ENCODE data around the gene HSPA4. TPM values are rescaled to one million over a fixed set of nuclear protein-coding genes. Genes with fewer than 3 reads are reported as not detected.
"Not testable (repeated sequence)": the region's sequence is repeated elsewhere in the genome, so short reads cannot be mapped to it uniquely, and the experiment has no call there.

Gene HSPA4
- total RNA-seq, 1 experiment from 2014 or later = 218 TPM

- no peak overlapping the region for H3K4me3 ChIP-seq
- H3K9me3 ChIP-seq (replicated peaks) = no peaks in the 10 kb centered on the region
- no peaks in the 10 kb centered on the region; the same call in 1 of the 2 replicates for H3K4me1 ChIP-seq (replicated peaks)
- no peak overlapping the region for H3K27ac ChIP-seq
- no peaks in the 10 kb centered on the region for H3K36me3 ChIP-seq
- H3K27me3 ChIP-seq (replicated peaks) = peaks cover 6% of the 10 kb centered on the region; the same call in 1 of the 2 replicates
- DNase-seq (ENCODE audit: low read depth in 1 of 2, low spot score in 2 of 2) = no peak
Observed at GRCh38 chr5:133035224-133035623, 16.6 kb upstream of the HSPA4 start.

- not testable (repeated sequence) for H3K27ac ChIP-seq; H3K9me3 ChIP-seq (replicated peaks); H3K27me3 ChIP-seq (replicated peaks); H3K4me3 ChIP-seq; H3K4me1 ChIP-seq (replicated peaks); DNase-seq (ENCODE audit: low read depth in 1 of 2, low spot score in 2 of 2); H3K36me3 ChIP-seq
Observed at GRCh38 chr5:133036677-133037076, 15.1 kb upstream of the HSPA4 start.

- no peak overlapping the region for H3K4me3 ChIP-seq
- H3K36me3 ChIP-seq = no peaks in the 10 kb centered on the region
- no peak overlapping the region for H3K27ac ChIP-seq
- DNase-seq (ENCODE audit: low read depth in 1 of 2, low spot score in 2 of 2) = no peak
- no peaks in the 10 kb centered on the region for H3K9me3 ChIP-seq (replicated peaks)
- H3K4me1 ChIP-seq (replicated peaks) = peaks cover 4% of the 10 kb centered on the region
- no peaks in the 10 kb centered on the region for H3K27me3 ChIP-seq (replicated peaks)
Observed at GRCh38 chr5:133041157-133041784, 10.5 kb upstream of the HSPA4 start.

- no peak overlapping the region for H3K27ac ChIP-seq
- no peak for DNase-seq (ENCODE audit: low read depth in 1 of 2, low spot score in 2 of 2)
- H3K9me3 ChIP-seq (replicated peaks) = no peaks in the 10 kb centered on the region
- H3K4me1 ChIP-seq (replicated peaks) = peaks cover 4% of the 10 kb centered on the region
- H3K27me3 ChIP-seq (replicated peaks) = no peaks in the 10 kb centered on the region
- H3K4me3 ChIP-seq = no peak overlapping the region
- no peaks in the 10 kb centered on the region for H3K36me3 ChIP-seq
Observed at GRCh38 chr5:133041910-133042309, 9.9 kb upstream of the HSPA4 start.

- H3K27ac ChIP-seq = not testable (repeated sequence)
Observed at GRCh38 chr5:133046560-133046959, 5.3 kb upstream of the HSPA4 start.

GRCh38 chr5:133047404-133047803 is 4.4 kb upstream of the HSPA4 start:
- peaks cover 30% of the 10 kb centered on the region for H3K4me1 ChIP-seq (replicated peaks)
- no peak for DNase-seq (ENCODE audit: low read depth in 1 of 2, low spot score in 2 of 2)
- H3K4me3 ChIP-seq = no peak overlapping the region

More at GRCh38 chr5:133046560-133046959, 5.3 kb upstream of the HSPA4 start:
- H3K27me3 ChIP-seq (replicated peaks); H3K9me3 ChIP-seq (replicated peaks); H3K4me3 ChIP-seq; DNase-seq (ENCODE audit: low read depth in 1 of 2, low spot score in 2 of 2); H3K36me3 ChIP-seq: not testable (repeated sequence)
- H3K4me1 ChIP-seq (replicated peaks) = peaks cover 34% of the 10 kb centered on the region

GRCh38 chr5:133048993-133049725 is 2.7 kb upstream of the HSPA4 start:
- Histone ChIP-seq H3K36me3 (peaks cover 24% of the 10 kb centered on the region), H3K27me3 (replicated peaks) (no peaks in the 10 kb centered on the region), H3K4me3 (no peak overlapping the region), H3K9me3 (replicated peaks) (no peaks in the 10 kb centered on the region), H3K27ac (peak overlapping the region; percentile 8), H3K4me1 (replicated peaks) (peaks cover 36% of the 10 kb centered on the region)
- peak in 1 of 2 experiments; percentile 59 for DNase-seq (ENCODE audit: low read depth in 1 of 2, low spot score in 2 of 2)

More at GRCh38 chr5:133047404-133047803, 4.4 kb upstream of the HSPA4 start:
- no peaks in the 10 kb centered on the region for H3K9me3 ChIP-seq (replicated peaks)
- peaks cover 13% of the 10 kb centered on the region for H3K36me3 ChIP-seq
- no peaks in the 10 kb centered on the region for H3K27me3 ChIP-seq (replicated peaks)
- no peak overlapping the region for H3K27ac ChIP-seq

GRCh38 chr5:133049726-133050048 is 2.1 kb upstream of the HSPA4 start:
- H3K27me3 ChIP-seq (replicated peaks) = no peaks in the 10 kb centered on the region
- no peaks in the 10 kb centered on the region for H3K9me3 ChIP-seq (replicated peaks)
- H3K4me3 ChIP-seq = no peak overlapping the region
- peaks cover 28% of the 10 kb centered on the region for H3K36me3 ChIP-seq
- H3K4me1 ChIP-seq (replicated peaks) = peaks cover 36% of the 10 kb centered on the region
- H3K27ac ChIP-seq = peak overlapping the region; percentile 8
- DNase-seq (ENCODE audit: low read depth in 1 of 2, low spot score in 2 of 2) = no peak

GRCh38 chr5:133050521-133050920 is 1.3 kb upstream of the HSPA4 start:
- Histone ChIP-seq H3K36me3 (peaks cover 28% of the 10 kb centered on the region), H3K4me3 (peak overlapping the region; percentile 93), H3K9me3 (replicated peaks) (no peaks in the 10 kb centered on the region), H3K27me3 (replicated peaks) (no peaks in the 10 kb centered on the region), H3K27ac (peak overlapping the region; percentile 94), H3K4me1 (replicated peaks) (peaks cover 36% of the 10 kb centered on the region)
- DNase-seq (ENCODE audit: low read depth in 1 of 2, low spot score in 2 of 2) = peak in 1 of 2 experiments; percentile 7

GRCh38 chr5:133051061-133051541 is 712 bp upstream of the HSPA4 start:
- DNase-seq (ENCODE audit: low read depth in 1 of 2, low spot score in 2 of 2) = no peak
- peaks cover 31% of the 10 kb centered on the region for H3K36me3 ChIP-seq

GRCh38 chr5:133052317-133053175 is 733 bp downstream of the HSPA4 start:
- peaks cover 33% of the 10 kb centered on the region for H3K36me3 ChIP-seq
- H3K4me1 ChIP-seq (replicated peaks) = peaks cover 36% of the 10 kb centered on the region
- peak overlapping the region; percentile 94 for H3K27ac ChIP-seq
- H3K9me3 ChIP-seq (replicated peaks) = no peaks in the 10 kb centered on the region
- H3K27me3 ChIP-seq (replicated peaks) = no peaks in the 10 kb centered on the region
- peak overlapping the region; percentile 93 for H3K4me3 ChIP-seq
- DNase-seq (ENCODE audit: low read depth in 1 of 2, low spot score in 2 of 2) = peak; percentile 75 to 79

More at GRCh38 chr5:133051061-133051541, 712 bp upstream of the HSPA4 start:
- H3K4me1 ChIP-seq (replicated peaks) = peaks cover 36% of the 10 kb centered on the region
- H3K9me3 ChIP-seq (replicated peaks) = no peaks in the 10 kb centered on the region
- H3K4me3 ChIP-seq = peak overlapping the region; percentile 93
- no peaks in the 10 kb centered on the region for H3K27me3 ChIP-seq (replicated peaks)
- peak overlapping the region; percentile 94 for H3K27ac ChIP-seq

- peaks cover 36% of the 10 kb centered on the region for H3K36me3 ChIP-seq
- H3K4me1 ChIP-seq (replicated peaks) = peaks cover 33% of the 10 kb centered on the region
- no peaks in the 10 kb centered on the region for H3K27me3 ChIP-seq (replicated peaks)
- peak overlapping the region; percentile 93 for H3K4me3 ChIP-seq
- no peaks in the 10 kb centered on the region for H3K9me3 ChIP-seq (replicated peaks)
- no peak for DNase-seq (ENCODE audit: low read depth in 1 of 2, low spot score in 2 of 2)
- H3K27ac ChIP-seq = no peak overlapping the region
Observed at GRCh38 chr5:133053448-133053847, 1.6 kb downstream of the HSPA4 start.

- Histone ChIP-seq H3K4me1 (replicated peaks) (peaks cover 19% of the 10 kb centered on the region), H3K9me3 (replicated peaks) (no peaks in the 10 kb centered on the region), H3K27ac (no peak overlapping the region), H3K4me3 (no peak overlapping the region), H3K36me3 (peaks cover 36% of the 10 kb centered on the region), H3K27me3 (replicated peaks) (no peaks in the 10 kb centered on the region)
- no peak for DNase-seq (ENCODE audit: low read depth in 1 of 2, low spot score in 2 of 2)
Observed at GRCh38 chr5:133054697-133055471, 3.1 kb downstream of the HSPA4 start.
